Neural cell (in vitro differentiated cells): Measurements from ENCODE around the gene SPP2.

Experiments used
- CTCF ChIP-seq: fragments of 450-650 bp; IDR thresholded peaks from 2 replicates; pipeline ENCODE4 v1.5.1; 2014; ENCODE audit warnings: antibody characterized with exemption, mild to moderate bottlenecking, moderate library complexity; ENCODE audit not compliant: poor library complexity, severe bottlenecking
- EP300 ChIP-seq: fragments of 450-650 bp; conservative IDR thresholded peaks from 2 replicates; pipeline ENCODE4 v1.6.1; 2014; ENCODE audit warnings: antibody characterized with exemption, mild to moderate bottlenecking, moderate library complexity; ENCODE audit not compliant: poor library complexity, severe bottlenecking
- EZH2 ChIP-seq: fragments of 200-600, 300-800 bp; shearing (Covaris generic), sonication (generic); IDR thresholded peaks from 2 replicates; pipeline ENCODE4 v1.6.1; 2014; ENCODE audit warnings: antibody characterized with exemption, low read length, borderline replicate concordance, mild to moderate bottlenecking; ENCODE audit not compliant: insufficient read depth, poor library complexity, severe bottlenecking
- MXI1 ChIP-seq: fragments of 450-650 bp; conservative IDR thresholded peaks from 2 replicates; pipeline ENCODE4 v1.6.1; 2014; ENCODE audit warnings: antibody characterized with exemption, mild to moderate bottlenecking; ENCODE audit not compliant: poor library complexity, severe bottlenecking
- POLR2AphosphoS5 ChIP-seq: IDR thresholded peaks from 2 replicates; pipeline ENCODE4 v1.6.1; 2012
- RAD21 ChIP-seq: fragments of 450-650 bp; conservative IDR thresholded peaks from 2 replicates; pipeline ENCODE4 v1.6.1; 2014; ENCODE audit warnings: antibody characterized with exemption, mild to moderate bottlenecking, moderate library complexity
- REST ChIP-seq: IDR thresholded peaks from 2 replicates; pipeline ENCODE4 v1.6.1; 2012; ENCODE audit warnings: borderline replicate concordance
- SMC3 ChIP-seq: fragments of 450-650 bp; conservative IDR thresholded peaks from 2 replicates; pipeline ENCODE4 v1.6.1; 2014; ENCODE audit warnings: antibody characterized with exemption, mild to moderate bottlenecking, moderate library complexity; ENCODE audit not compliant: poor library complexity
- TAF1 ChIP-seq: IDR thresholded peaks from 2 replicates; pipeline ENCODE4 v1.6.1; 2012; ENCODE audit warnings: low read depth

- TF ChIP-seq CTCF (no peak), REST (no peak), EP300 (no peak), POLR2AphosphoS5 (no peak), EZH2 (no peak), TAF1 (no peak), MXI1 (no peak), RAD21 (no peak), SMC3 (no peak)
These were observed 8.4 kb downstream of the SPP2 start for GRCh38 chr2:234058881-234059280.
